Lung (tissue), 12 donors: Measurements from ENCODE around the gene CTDNEP1. TPM values are rescaled to one million over a fixed set of nuclear protein-coding genes. Genes with fewer than 3 reads are reported as not detected.
"Not testable (repeated sequence)": the region's sequence is repeated elsewhere in the genome, so short reads cannot be mapped to it uniquely, and the experiment has no call there.

Source experiments
- ATAC-seq: fragments of 200-7000 bp; cut with Tn5 transposase; one replicate; pipeline ENCODE4 v1.9.1; 2020; ENCODE audit warnings: moderate number of reproducible peaks; ENCODE audit not compliant: insufficient read depth, low FRiP score
- DNase-seq, 3 donors: peaks; one replicate each; pipeline ENCODE4 v3.0.0-alpha.2; 2013 to 2017
- H3K27ac ChIP-seq, 2 donors: one replicate each; pipeline ENCODE4 v1.5.1; 2013; ENCODE audit warnings: mild to moderate bottlenecking in 2 of 2, moderate library complexity in 2 of 2, control low read depth in 1 of 2, inconsistent platforms in 1 of 2, low read depth in 1 of 2, low read length in 1 of 2
- H3K27me3 ChIP-seq, 3 donors: one replicate each; pipeline ENCODE4 v1.5.1; 2013; ENCODE audit warnings: low read length in 2 of 3; ENCODE audit not compliant: control insufficient read depth in 3 of 3, insufficient read depth in 3 of 3
- H3K36me3 ChIP-seq, 4 donors: one replicate each; pipeline ENCODE4 v1.5.1; 2013; ENCODE audit warnings: low read length in 4 of 4, mild to moderate bottlenecking in 1 of 4, moderate library complexity in 1 of 4; ENCODE audit not compliant: control insufficient read depth in 4 of 4, insufficient read depth in 4 of 4
- H3K4me1 ChIP-seq, 5 donors: one replicate each; pipeline ENCODE4 v1.5.1; 2013; ENCODE audit warnings: low read length in 5 of 5, mild to moderate bottlenecking in 2 of 5, moderate library complexity in 1 of 5; ENCODE audit not compliant: control insufficient read depth in 5 of 5, insufficient read depth in 5 of 5
- H3K4me3 ChIP-seq: one replicate; pipeline ENCODE4 v1.5.1; 2013; ENCODE audit warnings: mild to moderate bottlenecking, control low read depth, moderate library complexity
- H3K9ac ChIP-seq, 2 donors: one replicate each; pipeline ENCODE4 v1.5.1; 2013; ENCODE audit warnings: low read length in 2 of 2, control low read depth in 1 of 2; ENCODE audit not compliant: insufficient read depth in 1 of 2
- H3K9me3 ChIP-seq, 4 donors: one replicate each; pipeline ENCODE4 v1.5.1; 2013; ENCODE audit warnings: low read length in 3 of 4, mild to moderate bottlenecking in 1 of 4, moderate library complexity in 1 of 4; ENCODE audit not compliant: control insufficient read depth in 4 of 4, insufficient read depth in 3 of 4
- CTCF ChIP-seq: IDR thresholded peaks from 2 replicates; pipeline ENCODE4 v1.5.1; 2012; ENCODE audit warnings: mild to moderate bottlenecking; ENCODE audit errors: control extremely low read depth, extremely low read depth
- WGBS, 2 donors: extraction: QIAGEN DNeasy Blood & Tissue Kit; methylation state at CpG; one replicate each; pipeline ENCODE4 v1.1.7; 2013; 5-methylcytosine and 5-hydroxymethylcytosine counted together
- polyA plus RNA-seq, 2 donors: library from polyadenylated mRNA; stranded (reverse); fragments of 200-250 nt; gene quantifications; one replicate each; pipeline ENCODE4 v1.2.1, GENCODE V29; 2013
- total RNA-seq, 2 donors: library from RNA; depleted of rRNA in 1 of 2; stranded (reverse); fragments of >200 nt in 1 of 2; gene quantifications; one replicate each; pipeline ENCODE4 v1.2.1, GENCODE V29; 2014 to 2021
- donor health status: control.
- donor health status: control.
- donor health status: Bipolar disorder and iron deficiency.
- donor health status: healthy.
- donor health status: DM: yes; HTN: yes; CAD: no.

Gene CTDNEP1
- total and polyA plus RNA-seq, 4 donors = 72.5 to 126 (median 90.3) TPM

GRCh38 chr17:7249214-7249613 is 2.3 kb downstream of the CTDNEP1 start:
- ATAC-seq (no peak), DNase-seq (no peak)
- H3K27ac ChIP-seq = no peak overlapping the region
- H3K9me3 ChIP-seq = no peaks in the 10 kb centered on the region
- peaks cover 2 to 23% (median 17%) of the 10 kb centered on the region in 4 donors for H3K36me3 ChIP-seq
- no peak overlapping the region for H3K9ac ChIP-seq
- WGBS, 2 donors = 85 to 96% methylated on average over 6 of the region's 6 CpGs
- no peaks in the 10 kb centered on the region for H3K27me3 ChIP-seq
- TF ChIP-seq CTCF = no peak
- H3K4me3 ChIP-seq = no peak overlapping the region
- H3K4me1 ChIP-seq = peaks cover 0 to 26% (median 11%) of the 10 kb centered on the region in 5 donors

DNA sequence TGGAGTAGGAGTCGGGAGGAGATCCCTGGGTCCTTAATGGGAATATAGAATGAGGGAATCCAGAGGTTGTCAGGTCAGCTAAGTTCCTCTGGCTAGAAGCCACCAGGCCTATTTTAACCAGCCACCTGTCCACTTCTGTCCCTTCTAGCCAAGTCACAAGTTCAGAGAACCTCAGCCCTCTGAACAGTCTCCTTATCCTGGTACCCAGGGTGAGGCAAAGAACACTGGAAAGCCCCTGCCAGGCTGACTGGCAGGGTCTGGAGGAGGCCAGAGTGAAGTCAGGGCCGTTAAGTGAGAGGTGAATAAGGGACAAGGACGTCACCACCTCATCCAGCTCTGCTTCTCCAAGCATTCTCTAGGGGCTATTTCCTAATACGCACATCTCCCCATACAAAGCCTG is 2.7 kb downstream of the CTDNEP1 start:
- Histone ChIP-seq H3K4me3 (no peak overlapping the region), H3K9me3 (no peaks in the 10 kb centered on the region), H3K27ac (no peak overlapping the region), H3K9ac (no peak overlapping the region), H3K27me3 (no peaks in the 10 kb centered on the region), H3K4me1 (peaks cover 0 to 26% (median 11%) of the 10 kb centered on the region in 5 donors), H3K36me3 (peaks cover 2 to 23% (median 17%) of the 10 kb centered on the region in 4 donors)
- ATAC-seq (no peak), DNase-seq (no peak)
- 70 to 82% methylated on average over 4 of the region's 4 CpGs for WGBS, 2 donors
- TF ChIP-seq CTCF = no peak

DNA sequence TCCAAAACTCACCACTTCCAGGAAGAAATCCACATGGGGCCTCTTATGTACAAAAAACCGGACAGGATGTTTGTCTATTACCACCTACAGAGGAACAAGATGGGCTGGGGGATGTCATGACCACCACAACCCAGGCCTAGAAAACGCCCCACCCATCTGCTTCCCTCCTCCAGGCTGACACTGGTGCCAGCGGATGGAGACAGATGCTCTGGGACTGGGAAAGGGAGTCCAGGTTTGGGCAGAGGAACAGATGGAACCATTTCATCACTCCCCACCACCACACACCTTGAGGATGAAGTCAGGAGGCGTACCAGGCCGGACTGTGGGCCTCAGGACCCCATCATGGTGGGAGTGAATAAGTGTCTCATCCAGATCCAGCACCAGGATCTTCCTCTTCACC is 4.8 kb downstream of the CTDNEP1 start:
- no peaks in the 10 kb centered on the region for H3K9me3 ChIP-seq

GRCh38 chr17:7243838-7244237 is 7.7 kb downstream of the CTDNEP1 start:
- H3K27me3 ChIP-seq, H3K4me3 ChIP-seq, H3K27ac ChIP-seq, ATAC-seq, H3K9ac ChIP-seq, H3K9me3 ChIP-seq, DNase-seq: not testable (repeated sequence)
- 83 to 92% methylated on average over 10 of the region's 10 CpGs for WGBS, 2 donors
- Histone ChIP-seq H3K4me1 (peaks cover under 1 to 23% (median 14%) of the 10 kb centered on the region in 5 donors), H3K36me3 (peaks cover 8 to 33% (median 27%) of the 10 kb centered on the region in 4 donors)

More for the DNA sequence above, 4.8 kb downstream of the CTDNEP1 start:
- peaks cover 0 to 23% (median 7%) of the 10 kb centered on the region in 5 donors for H3K4me1 ChIP-seq
- no peak overlapping the region for H3K4me3 ChIP-seq
- no peak overlapping the region for H3K27ac ChIP-seq
- 88 to 92% methylated on average over 5 of the region's 5 CpGs for WGBS, 2 donors
- no peak for ATAC-seq
- no peak for TF ChIP-seq CTCF
- no peak overlapping the region for H3K9ac ChIP-seq
- DNase-seq = no peak
- no peaks in the 10 kb centered on the region for H3K27me3 ChIP-seq
- peaks cover 2 to 23% (median 20%) of the 10 kb centered on the region in 4 donors for H3K36me3 ChIP-seq
